ENCODE results near the gene TCF7.

The TCF7 gene

DNA sequence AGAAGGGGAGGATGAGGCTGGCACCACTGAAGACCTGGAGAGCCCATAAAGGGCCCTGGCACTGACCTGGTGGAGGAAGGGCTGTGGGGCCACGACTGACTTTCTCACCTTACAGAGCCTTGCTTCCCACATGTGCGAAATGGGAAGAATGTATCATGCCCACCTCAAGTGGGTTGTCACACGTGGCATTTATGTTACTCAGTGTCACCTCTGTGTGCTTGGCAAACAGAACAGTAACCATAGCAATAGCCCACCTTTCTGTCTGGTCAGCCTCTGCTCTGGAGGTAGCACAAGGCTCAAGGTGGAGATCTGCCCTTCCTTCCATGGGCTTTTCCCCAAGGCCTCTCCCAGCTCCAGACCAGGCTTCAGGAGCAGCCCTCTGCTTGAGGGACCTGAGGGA lies 16.7 kb downstream of the TCF7 start:
- no peak for DNase-seq (ENCODE audit: low read depth in 2 of 2)

DNA sequence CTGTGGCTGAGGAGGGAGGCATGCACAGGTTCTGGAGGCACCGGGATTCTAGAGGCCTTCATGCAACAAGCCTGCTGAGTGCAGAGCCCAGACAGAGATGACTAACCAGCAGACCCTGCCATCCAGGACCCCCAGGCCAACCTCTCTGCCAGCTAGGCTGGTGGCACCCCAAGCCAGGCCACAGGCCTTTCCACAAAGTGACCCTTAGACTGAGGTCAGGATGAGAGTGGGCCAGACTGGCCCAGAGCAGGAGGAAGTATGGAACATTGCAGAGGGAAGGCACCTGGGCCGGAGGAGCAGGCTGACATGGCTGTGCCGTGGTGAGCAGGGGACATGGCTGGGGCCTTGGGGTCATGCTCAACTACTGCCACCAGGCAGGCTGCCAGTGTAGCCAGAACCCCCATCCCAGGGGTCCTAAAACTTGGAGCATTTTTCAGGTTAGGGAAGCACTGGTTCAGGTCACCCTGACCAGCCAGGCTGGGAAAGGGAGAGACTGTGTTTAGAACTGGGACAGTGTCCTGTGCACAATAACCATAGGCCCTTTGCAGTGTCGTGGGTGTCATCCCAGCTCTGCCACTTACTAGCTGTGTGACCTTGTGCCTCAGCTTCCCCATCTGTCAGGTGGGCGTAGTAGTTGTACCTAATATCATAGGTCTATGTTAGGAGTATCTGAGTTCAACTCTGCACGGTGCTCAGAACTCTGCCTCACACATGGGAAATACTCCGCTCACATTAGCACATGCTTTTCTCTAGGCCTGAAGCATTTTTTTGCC lies 17.3 kb downstream of the TCF7 start:
- DNase-seq (ENCODE audit: low read depth in 2 of 2) = no peak

DNA sequence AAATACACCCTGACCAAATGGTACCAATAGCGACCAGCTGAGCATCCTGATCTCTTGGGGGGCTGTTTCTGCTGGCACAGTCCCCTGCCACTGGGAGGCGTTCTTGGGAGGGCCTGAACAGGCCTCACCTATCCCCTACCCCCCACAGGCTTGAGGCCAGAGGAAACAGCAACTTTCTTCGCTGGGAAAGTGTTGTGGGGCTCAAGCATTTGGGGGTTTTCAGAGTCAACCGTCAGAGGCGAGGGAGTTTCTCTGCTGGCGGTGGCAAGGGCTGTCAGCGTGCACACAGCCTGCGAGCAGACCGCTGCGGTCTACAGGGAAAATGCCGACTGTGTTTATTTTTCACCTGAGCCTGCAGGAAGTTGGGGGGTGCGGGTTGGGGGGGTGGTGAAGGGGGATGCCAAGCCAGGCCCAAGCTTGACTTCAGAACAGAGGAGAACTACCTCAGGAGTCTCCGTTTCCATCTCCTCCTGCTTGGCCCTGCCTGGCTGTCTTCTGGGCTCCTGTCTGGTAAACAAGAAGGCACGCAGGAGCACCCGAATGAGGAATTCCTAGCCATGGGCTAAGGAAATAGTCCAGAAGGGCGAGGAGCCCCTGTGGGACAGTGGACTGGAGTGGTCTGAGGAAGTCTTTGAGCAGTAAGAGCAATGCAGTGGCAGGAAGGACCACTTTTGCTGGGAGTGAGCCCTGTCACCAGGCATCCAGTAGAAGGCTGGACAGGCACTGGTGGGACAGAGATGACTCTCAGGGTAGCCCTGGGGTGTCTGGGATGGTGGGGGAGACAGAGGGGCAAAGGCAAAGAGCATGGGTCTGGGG lies 18.1 kb downstream of the TCF7 start:
- peak in 1 of 2 donors; percentile 54 for DNase-seq (ENCODE audit: low read depth in 2 of 2)

DNA sequence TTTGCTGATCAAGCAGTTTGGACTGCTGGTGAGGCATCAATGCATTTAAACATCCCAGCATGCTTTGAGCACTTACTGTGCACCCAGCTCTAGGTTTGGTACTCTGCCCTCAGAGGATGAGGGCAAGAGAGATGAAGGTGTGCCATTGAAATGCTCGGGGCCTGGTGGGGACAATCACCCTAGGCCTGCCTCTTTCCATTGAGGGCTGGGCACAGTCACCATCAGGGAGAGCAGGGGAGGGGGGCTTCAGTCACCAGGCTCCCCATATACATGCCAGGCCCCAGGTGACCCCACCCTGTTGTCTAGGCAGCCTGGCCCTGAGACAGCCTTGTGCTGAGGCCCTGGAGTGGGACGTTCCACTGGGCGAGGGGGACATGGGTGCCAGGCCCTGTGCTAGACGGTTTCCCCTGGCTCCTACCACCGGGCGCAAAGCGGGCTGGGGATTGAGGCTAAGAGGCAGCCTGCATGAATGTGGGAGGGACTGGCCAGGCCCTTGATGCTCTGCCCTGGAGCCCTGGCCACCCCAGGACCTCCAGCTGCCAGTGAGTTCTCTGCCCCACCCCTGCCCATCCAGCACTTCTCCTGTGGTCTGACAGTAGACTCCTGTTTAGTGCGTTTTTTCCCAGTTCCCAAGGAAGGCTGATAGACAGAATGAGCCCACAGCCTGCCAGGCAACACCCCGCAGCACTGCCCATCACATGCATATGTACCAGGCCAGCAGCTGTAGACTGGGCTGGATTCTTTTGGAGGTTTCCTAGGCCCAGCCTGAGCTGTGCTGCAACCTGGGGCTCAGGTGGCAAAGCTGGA lies 18.9 kb downstream of the TCF7 start:
- DNase-seq (ENCODE audit: low read depth in 2 of 2) = no peak

DNA sequence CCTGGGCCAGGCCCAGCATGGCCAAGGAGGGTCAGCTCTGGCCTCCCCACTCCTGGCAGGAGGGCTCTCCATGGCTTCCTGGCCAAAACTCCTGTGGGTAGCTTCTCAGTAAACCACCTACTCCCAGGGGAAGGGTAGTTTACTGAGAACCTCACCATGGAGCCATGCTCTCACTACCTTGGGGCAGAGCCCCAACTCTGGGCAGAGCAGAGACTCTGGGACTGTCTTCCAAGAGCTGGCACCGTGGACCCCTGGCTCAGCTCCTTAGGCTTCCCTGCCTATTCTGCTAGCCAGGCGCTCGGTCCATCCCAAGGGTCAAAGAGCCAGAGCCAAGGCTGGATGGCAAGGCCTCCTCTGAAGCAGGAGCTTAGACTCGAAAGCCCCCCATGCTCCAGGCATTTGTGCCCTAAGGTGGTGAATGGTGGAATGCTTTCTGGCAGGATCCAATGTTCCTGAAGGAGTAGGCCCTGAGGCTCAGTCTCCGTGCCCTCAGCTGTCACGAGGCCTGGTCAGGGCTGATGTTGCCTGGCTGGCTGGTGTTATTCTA lies 19.6 kb downstream of the TCF7 start:
- DNase-seq (ENCODE audit: low read depth in 2 of 2) = no peak

DNA sequence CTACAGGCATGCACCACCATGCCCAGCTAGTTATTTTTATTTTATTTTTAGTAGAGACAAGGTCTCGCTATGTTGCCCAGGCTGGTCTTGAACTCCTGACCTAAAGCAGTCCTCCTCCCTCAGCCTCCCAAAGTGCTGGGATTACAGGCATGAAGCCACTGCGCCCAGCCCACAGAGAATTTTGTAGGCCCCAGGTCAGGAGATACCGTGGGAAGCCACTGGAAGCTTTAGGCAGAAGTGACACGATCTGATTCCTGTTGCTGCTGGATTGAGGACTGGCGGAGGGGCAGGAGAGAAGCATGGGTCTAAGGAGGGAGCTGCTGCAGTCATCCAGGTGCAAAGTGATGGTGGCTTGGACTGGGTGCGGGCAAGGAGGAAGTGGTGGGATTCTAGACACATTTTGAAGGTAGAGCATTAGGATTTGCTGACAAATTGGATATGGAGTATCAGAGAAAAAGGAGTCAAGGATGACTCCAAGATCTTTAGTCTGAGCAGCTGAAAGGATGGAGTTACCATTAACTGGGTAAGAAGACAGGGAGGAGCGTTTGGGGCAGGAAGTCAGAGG lies 20.7 kb downstream of the TCF7 start:
- no peak for DNase-seq (ENCODE audit: low read depth in 2 of 2)

DNA sequence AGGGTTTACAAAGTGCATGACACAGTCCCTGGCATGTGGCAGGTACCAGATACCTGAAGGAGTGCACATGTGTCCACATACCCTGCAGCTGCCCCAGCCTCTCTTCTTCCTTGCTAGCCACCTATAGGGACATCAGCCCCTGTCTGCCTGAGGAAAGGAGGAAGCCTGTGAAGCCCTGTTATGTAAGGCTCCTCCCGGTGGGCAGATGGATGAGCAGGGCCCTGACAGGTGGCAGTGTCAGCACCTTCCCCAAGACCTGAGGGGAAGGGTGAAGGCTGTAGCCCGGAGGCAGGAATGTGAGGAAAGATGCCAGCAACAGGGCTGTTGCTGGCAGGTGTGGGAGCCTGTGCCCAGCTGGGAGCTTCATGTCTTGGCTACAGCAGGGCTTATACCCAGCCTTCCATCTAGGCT lies 21.7 kb downstream of the TCF7 start:
- DNase-seq (ENCODE audit: low read depth in 2 of 2) = no peak

DNA sequence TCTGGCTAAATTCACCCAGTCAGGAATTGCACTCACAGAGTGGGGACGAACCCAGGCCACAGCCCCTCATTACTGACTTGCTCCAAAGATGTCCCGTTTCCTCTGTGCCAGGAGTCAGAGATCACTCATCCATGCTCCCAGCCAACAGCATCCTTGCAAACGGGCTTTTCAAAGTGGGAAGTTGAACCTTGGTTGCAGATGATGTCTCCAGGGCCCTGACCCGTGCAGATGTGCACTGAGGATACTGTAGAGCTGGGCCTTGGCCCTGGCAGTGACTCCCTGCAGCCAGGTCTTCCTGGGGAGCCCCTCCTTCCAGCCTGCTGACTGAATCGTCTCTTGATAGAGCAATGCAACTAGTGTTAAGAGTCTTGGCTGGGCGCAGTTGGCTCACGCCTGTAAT lies 22.3 kb downstream of the TCF7 start:
- no peak for DNase-seq (ENCODE audit: low read depth in 2 of 2)

DNA sequence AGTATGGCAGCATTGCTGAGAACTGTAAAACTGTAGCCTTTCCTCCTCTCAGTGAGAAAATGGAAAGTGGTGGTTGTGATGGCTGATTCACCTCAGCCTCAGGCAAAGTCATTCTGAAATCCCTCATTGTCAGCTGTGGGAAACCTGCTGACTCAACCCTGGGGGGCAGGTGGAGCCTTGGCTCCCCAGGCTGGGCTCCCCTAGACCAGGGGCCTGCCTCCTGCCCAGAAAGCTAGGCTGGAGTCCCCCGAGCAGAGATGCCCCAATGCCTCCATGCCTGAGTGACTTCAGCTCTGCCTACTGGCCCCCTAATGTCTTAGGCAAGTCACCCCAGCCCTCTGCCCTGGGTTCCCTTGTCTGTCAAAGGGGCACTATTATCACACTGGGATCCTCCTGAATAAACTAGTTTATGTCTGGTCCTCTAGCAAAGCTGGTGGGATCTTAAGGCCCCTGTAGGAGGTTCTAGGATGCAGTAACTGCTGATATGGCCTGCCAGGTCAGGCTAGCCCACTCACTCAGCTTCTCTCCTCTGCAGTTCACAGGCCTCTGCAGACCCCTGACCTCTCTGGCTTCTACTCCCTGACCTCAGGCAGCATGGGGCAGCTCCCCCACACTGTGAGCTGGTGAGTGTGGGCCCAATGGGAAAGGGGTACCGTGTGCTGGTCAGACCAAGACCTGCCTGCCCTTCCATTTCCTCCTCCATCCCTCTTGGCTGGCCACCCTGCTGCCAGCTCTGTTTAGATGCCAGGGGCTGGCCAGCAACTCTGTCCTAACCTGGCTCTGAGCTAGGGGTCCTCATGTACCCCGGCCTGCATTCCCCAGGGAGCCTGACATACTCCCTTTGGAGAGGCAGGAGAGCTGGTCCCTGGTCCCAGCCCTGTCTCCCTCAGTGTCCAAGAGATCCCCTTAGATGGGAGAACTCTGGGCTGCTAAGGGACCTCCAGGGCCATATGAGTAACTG lies 24.2 kb downstream of the TCF7 start:
- peak in 1 of 2 donors; percentile 72 for DNase-seq (ENCODE audit: low read depth in 2 of 2)

DNA sequence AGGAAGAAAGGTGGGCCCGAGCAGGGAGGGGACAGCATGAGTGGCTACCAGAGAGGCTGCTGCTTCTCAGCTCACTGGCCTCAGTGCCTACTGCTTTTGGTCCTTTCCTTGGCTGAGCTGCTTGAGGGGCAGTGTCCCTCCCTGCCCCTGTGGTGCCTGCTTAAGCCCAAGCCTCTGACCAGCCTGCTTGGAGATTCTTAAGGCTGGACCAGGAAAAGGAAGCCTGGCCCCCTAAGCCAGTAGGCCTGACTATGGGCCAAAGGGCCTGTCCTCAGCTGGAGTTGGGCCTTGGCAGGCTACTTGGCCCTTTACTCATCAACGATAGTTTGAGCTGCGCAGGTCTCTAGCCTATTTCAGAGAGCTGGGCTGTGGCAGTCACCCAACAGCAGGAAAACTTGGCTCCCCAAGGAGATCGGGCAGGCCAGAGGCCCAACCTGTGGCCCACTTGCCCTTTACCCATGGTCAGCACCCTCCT lies 24.9 kb downstream of the TCF7 start:
- no peak for DNase-seq (ENCODE audit: low read depth in 2 of 2)

DNA sequence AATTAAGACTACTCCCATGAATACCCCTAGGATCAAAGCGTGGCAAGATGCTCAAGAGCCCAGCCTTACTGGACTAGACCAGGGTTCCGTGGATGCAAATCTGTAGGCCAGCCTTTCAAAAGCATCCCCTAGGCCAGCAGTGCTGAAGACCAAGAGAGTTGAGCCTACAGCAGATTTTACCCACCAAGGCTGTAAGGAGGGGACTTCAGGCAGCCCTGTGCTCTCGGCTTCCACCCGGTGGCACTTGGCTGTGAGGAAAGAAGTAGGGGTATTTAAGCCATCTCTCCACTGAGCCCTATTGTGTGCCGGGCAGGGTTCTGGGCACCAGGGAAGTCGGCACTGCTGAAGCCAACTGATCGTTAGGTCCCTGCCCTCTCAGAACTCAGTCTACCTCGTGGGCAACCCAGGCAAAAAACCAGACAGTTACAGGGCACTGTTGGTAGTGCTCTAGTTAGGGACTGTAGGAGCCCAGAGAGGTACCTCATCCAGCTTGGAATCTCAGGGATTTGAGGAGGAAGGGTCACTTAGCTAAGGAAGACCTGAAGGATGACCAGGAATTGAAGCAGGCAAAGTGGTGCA lies 25.5 kb downstream of the TCF7 start:
- DNase-seq (ENCODE audit: low read depth in 2 of 2) = no peak

DNA sequence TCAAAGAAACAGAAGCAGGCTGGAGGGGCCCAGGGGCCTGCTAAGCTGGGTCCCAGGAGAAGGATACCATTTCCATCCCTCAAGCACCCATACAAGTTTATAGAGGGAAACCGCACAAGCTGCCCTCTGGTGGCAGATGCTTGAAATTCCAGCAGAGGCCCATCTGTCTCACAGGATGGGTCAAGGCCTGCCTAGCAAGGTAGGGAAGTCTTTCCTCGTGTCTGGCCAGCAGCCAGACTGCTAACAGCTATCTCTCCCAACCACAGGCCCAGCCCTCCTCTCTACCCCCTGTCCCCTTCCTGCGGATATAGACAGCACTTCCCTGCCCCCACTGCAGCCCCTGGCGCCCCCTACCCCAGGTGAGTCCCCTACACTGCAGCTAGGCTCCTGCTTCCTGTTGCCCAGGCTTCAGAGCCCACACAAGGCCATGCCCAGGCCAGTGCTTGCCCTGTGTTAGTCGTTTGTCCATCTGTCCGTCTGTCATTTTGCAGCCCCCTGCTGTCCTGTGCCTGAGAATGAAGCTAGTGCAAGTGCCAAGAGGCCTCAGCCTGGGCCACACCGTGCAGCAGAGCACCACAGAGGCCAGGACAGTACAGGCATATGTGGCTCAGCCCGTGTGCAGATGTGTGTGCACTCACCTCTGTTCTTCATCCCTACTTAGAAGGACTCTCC lies 26.2 kb downstream of the TCF7 start:
- DNase-seq (ENCODE audit: low read depth in 2 of 2) = peak in 1 of 2 donors; percentile 53

DNA sequence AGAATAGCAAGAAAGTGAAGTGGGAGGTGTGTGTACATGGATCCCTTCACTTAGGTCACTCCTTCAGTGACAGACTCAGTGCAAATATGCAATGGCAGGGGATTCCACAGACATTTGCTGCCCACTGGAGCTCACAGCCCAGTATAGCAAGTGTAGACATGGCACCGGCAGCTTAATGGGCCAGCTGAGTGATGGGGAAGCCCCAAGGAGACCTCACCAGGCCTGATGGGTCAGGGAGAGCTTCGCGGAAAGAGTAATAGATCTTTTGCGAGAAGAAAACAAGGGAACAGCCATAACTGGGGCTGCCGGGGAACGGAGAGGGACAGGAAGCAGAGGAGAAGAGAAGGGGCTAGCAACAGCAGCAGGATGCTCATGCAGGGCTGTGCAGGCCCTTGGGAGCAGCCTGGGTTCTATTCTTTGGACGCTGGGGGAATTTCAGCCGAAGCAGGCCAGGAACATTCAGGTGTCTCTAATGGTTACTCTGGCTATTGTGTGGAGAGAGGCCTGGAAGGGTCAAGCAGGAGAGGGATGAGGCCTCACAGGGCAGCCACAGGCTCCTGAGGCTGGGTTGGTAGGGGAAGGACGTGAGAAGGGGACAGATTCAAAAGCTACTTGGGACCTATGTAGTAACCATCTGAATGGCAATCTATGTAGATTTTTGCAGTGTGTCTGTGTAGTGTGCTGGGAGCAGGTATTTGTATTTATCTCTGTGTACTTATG lies 27.0 kb downstream of the TCF7 start:
- no peak for DNase-seq (ENCODE audit: low read depth in 2 of 2)

DNA sequence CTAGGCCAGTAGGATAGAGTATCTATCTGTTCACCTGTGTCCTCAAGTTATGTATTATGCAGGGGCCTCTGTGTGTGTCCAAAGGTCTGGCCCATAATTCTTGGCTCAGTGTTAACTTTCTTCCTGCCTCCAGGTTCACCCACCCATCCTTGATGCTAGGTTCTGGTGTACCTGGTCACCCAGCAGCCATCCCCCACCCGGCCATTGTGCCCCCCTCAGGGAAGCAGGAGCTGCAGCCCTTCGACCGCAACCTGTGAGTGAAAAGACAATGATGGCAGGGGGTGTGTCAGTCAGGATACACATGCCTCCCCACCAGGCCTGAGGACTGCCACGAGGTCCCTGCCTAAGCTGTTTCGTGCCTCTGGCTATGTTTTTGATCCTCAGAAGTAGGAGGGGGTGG lies 27.6 kb downstream of the TCF7 start:
- DNase-seq (ENCODE audit: low read depth in 2 of 2) = no peak

DNA sequence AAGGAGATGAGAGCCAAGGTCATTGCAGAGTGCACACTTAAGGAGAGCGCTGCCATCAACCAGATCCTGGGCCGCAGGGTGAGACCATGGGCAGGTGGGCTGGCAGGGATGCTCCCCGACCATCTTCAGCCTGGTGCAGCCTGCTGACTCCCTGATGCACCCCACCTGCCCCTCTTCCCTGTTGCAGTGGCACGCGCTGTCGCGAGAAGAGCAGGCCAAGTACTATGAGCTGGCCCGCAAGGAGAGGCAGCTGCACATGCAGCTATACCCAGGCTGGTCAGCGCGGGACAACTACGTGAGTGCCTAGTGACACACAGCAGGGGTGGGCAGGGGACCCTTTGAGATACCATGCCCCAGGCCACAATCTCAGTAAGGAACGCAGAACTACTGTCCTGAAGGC lies 28.3 kb downstream of the TCF7 start:
- DNase-seq (ENCODE audit: low read depth in 2 of 2) = no peak

DNA sequence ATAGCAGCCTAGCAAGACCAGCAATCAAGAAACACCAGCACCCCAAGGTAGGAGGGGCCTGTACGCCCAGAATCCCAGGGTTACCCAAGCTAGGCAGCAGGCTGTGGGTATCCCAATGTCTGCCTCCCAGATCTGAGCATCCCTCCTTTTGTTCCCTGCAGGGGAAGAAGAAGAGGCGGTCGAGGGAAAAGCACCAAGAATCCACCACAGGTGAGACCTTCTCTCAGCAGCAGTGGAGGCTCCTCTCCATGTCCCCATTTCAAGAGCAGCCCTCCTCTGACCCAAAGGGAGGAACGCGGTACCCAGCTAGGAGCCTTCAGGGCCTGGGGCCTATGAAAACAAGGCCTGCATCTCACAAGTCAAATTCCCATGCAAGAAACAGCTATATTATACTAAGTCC lies 28.9 kb downstream of the TCF7 start:
- no peak for DNase-seq (ENCODE audit: low read depth in 2 of 2)

DNA sequence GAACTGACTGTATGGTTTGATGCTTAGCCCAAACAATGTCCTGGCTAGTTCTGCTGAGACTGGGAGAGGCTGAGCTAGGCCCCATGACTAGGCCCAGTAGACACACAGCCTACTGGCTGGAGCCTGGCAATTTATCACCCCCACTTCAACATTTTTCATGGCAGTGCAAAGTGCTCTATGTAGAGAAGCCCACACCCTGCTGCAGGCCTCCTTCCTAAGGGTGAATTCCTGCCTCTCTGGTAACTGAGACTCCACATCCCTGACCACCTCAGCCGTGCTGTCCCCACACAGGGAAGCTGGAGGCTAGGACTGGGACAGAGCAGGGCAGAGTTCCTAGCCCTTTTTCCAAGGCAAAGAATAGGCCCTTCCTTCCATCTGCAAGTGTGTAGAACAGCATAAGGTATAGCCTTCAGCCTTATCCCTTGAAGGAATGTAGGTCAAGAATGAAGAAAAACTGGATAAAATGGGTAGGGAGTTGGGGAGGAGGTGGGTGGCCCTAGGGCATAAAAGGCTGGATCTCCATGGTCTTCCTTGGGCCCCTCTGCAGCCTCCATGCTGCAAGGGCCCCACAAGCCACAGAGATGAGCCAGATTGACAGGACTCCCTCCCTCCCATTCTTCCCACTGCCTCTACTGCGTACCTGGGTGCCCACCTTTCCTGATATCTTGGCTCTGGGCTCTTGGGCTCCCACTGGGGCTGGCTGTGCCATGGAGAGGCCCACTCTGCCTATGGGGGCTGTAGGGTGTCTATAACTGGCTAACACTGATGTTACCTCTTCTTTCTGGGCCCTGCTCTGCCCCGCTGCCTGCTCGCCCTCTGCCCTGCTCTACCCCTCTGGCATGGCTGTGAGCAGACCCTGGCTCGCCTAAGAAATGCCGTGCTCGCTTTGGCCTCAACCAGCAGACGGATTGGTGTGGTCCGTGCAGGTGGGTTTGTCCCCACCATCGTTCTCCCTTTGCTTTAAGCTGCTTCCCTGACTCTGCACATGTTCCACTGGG lies 29.8 kb downstream of the TCF7 start:
- no peak for DNase-seq (ENCODE audit: low read depth in 2 of 2)
